H1 (cell line): ENCODE results near the gene NRXN2. TPM values are rescaled to one million over a fixed set of nuclear protein-coding genes. Genes with fewer than 3 reads are reported as not detected.

Source experiments
- CTCF ChIA-PET: fragments of 300-600 bp; sonication (Branson Sonifier 250); formaldehyde crosslinking; loops from one replicate; lab custom pipeline; 2021; ENCODE audit not compliant: partially characterized antibody; lab: Charles Lee
- POLR2A ChIA-PET: fragments of 300-600 bp; sonication (Branson Sonifier 250); formaldehyde crosslinking; loops from one replicate; lab custom pipeline; 2021; ENCODE audit warnings: inconsistent platforms; ENCODE audit not compliant: partially characterized antibody; lab: Charles Lee
- DNase-seq, 2 experiments: peaks; one replicate each; pipeline versions ENCODE4 v3.0.0 to v3.0.0-alpha.2; 2010 to 2022; ENCODE audit warnings: low spot score in 2 of 2, low read depth in 1 of 2, mixed read lengths in 1 of 2
- FAIRE-seq: peaks from 2 replicates; lab custom pipeline; 2011; peaks lifted over from hg19 to GRCh38; lab: Jason Lieb, UNC
- H2AFZ ChIP-seq: 2 replicates; pipeline ENCODE4 v1.8.1; 2012; ENCODE audit warnings: low read length, inconsistent platforms
- H2AK5ac ChIP-seq: 2 replicates; pipeline ENCODE4 v1.6.1; 2013; ENCODE audit warnings: low read depth, low read length
- H2BK120ac ChIP-seq: replicated peaks from 2 replicates; pipeline ENCODE3; 2013; ENCODE audit warnings: low read depth, low read length, inconsistent platforms
- H2BK12ac ChIP-seq: 2 replicates; pipeline ENCODE4 v1.6.1; 2013; ENCODE audit warnings: low read depth, low read length
- H2BK15ac ChIP-seq: 2 replicates; pipeline ENCODE4 v1.6.1; 2013; ENCODE audit warnings: low read length
- H2BK20ac ChIP-seq: 2 replicates; pipeline ENCODE4 v1.6.1; 2013; ENCODE audit warnings: low read length
- H2BK5ac ChIP-seq: 2 replicates; pipeline ENCODE4 v1.6.1; 2013; ENCODE audit warnings: low read depth, low read length
- H3K14ac ChIP-seq: 2 replicates; pipeline ENCODE4 v1.6.1; 2013; ENCODE audit warnings: inconsistent platforms; ENCODE audit not compliant: insufficient read length
- H3K18ac ChIP-seq: 2 replicates; pipeline ENCODE4 v1.6.1; 2013; ENCODE audit warnings: low read length; ENCODE audit errors: extremely low read depth
- H3K23ac ChIP-seq: 2 replicates; pipeline ENCODE4 v1.6.1; 2013; ENCODE audit warnings: inconsistent platforms; ENCODE audit not compliant: insufficient read length
- H3K23me2 ChIP-seq: 2 replicates; pipeline ENCODE4 v1.6.1; 2013; ENCODE audit warnings: low read depth, low read length
- H3K27ac ChIP-seq: 2 replicates; pipeline ENCODE4 v1.6.1; 2011; ENCODE audit warnings: low read depth, low read length, inconsistent platforms
- H3K27me3 ChIP-seq, 4 experiments: replicated peaks in 1 of 4; 1 replicate in 1 of 4; 2 replicates in 3 of 4; pipeline versions ENCODE4 v1.6.1 to v1.8.1; 2011 to 2013; ENCODE audit warnings: low read length in 3 of 4, mild to moderate bottlenecking in 3 of 4, inconsistent platforms in 2 of 4, mixed read lengths in 2 of 4, moderate library complexity in 1 of 4; ENCODE audit not compliant: control insufficient read depth in 3 of 4, insufficient read depth in 3 of 4; ENCODE audit errors: extremely low read depth in 1 of 4
- H3K36me3 ChIP-seq, 4 experiments: 2 replicates each; pipeline versions ENCODE4 v1.6.1 to v1.8.1; 2011 to 2013; ENCODE audit warnings: mild to moderate bottlenecking in 4 of 4, low read length in 3 of 4, moderate library complexity in 2 of 4, control low read depth in 1 of 4, inconsistent platforms in 1 of 4; ENCODE audit not compliant: insufficient read depth in 4 of 4, control insufficient read depth in 2 of 4
- H3K4ac ChIP-seq: replicated peaks from 2 replicates; pipeline ENCODE3; 2013; ENCODE audit warnings: low read length, low read depth, mixed read lengths, inconsistent platforms; ENCODE audit not compliant: insufficient read length
- H3K4me1 ChIP-seq, 4 experiments: replicated peaks in 1 of 4; 1 replicate in 1 of 4; 2 replicates in 3 of 4; pipeline versions ENCODE4 v1.6.1 to v1.8.1; 2011 to 2013; ENCODE audit warnings: low read length in 3 of 4, inconsistent platforms in 2 of 4, mixed read lengths in 1 of 4; ENCODE audit not compliant: insufficient read depth in 4 of 4, control insufficient read depth in 3 of 4
- H3K4me2 ChIP-seq, 2 experiments: 2 replicates each; pipeline versions ENCODE4 v1.6.1 to v1.8.1; 2011 to 2013; ENCODE audit warnings: low read depth in 2 of 2, low read length in 2 of 2, control low read depth in 1 of 2, inconsistent platforms in 1 of 2, mild to moderate bottlenecking in 1 of 2; ENCODE audit not compliant: insufficient read depth in 1 of 2
- H3K4me3 ChIP-seq, 4 experiments: fragments of 200-600, 300-600 bp in 1 of 4; sonication (generic), shearing (Covaris generic), sonication (Bioruptor Twin) in 1 of 4; 2 replicates each; pipeline versions ENCODE4 v1.5.1 to v1.8.1; 2011 to 2016; ENCODE audit warnings: low read length in 4 of 4, low read depth in 3 of 4, control low read depth in 2 of 4, inconsistent platforms in 2 of 4, mild to moderate bottlenecking in 2 of 4, mixed read lengths in 1 of 4, moderate library complexity in 1 of 4; ENCODE audit not compliant: insufficient read depth in 2 of 4; ENCODE audit errors: extremely low read depth in 1 of 4
- H3K56ac ChIP-seq: replicated peaks from 2 replicates; pipeline ENCODE3; 2013; ENCODE audit warnings: low read depth, mild to moderate bottlenecking, mixed read lengths, low read length, inconsistent platforms; ENCODE audit not compliant: insufficient read length
- H3K79me1 ChIP-seq: 2 replicates; pipeline ENCODE4 v1.6.1; 2013; ENCODE audit warnings: low read depth, low read length, control low read depth
- H3K79me2 ChIP-seq, 2 experiments: 2 replicates each; pipeline versions ENCODE4 v1.6.1 to v1.8.1; 2012 to 2013; ENCODE audit warnings: low read length in 2 of 2, mild to moderate bottlenecking in 2 of 2, inconsistent platforms in 1 of 2; ENCODE audit not compliant: insufficient read depth in 2 of 2, control insufficient read depth in 1 of 2
- H3K9ac ChIP-seq, 4 experiments: replicated peaks in 1 of 4; 1 replicate in 1 of 4; 2 replicates in 3 of 4; pipeline versions ENCODE4 v1.6.1 to v1.8.1; 2011 to 2013; ENCODE audit warnings: low read depth in 3 of 4, low read length in 3 of 4, control low read depth in 2 of 4, mild to moderate bottlenecking in 2 of 4, moderate library complexity in 2 of 4, inconsistent platforms in 1 of 4; ENCODE audit errors: extremely low read depth in 1 of 4
- H3K9me3 ChIP-seq, 2 experiments: 2 replicates each; pipeline versions ENCODE4 v1.6.1 to v1.8.1; 2012 to 2013; ENCODE audit warnings: mild to moderate bottlenecking in 2 of 2, moderate library complexity in 2 of 2, control low read depth in 1 of 2, inconsistent platforms in 1 of 2, low read depth in 1 of 2, low read length in 1 of 2, mixed read lengths in 1 of 2; ENCODE audit not compliant: insufficient read depth in 2 of 2
- H4K20me1 ChIP-seq, 2 experiments: replicated peaks in 1 of 2; 2 replicates each; pipeline versions ENCODE3 to v1.8.1; 2011 to 2013; ENCODE audit warnings: inconsistent platforms in 2 of 2, low read length in 2 of 2, mild to moderate bottlenecking in 1 of 2; ENCODE audit not compliant: insufficient read depth in 2 of 2, control insufficient read depth in 1 of 2
- H4K5ac ChIP-seq: 2 replicates; pipeline ENCODE4 v1.6.1; 2013; ENCODE audit warnings: low read length, low read depth, mixed read lengths, inconsistent platforms; ENCODE audit not compliant: insufficient read length
- H4K8ac ChIP-seq: 2 replicates; pipeline ENCODE4 v1.8.0; 2013; ENCODE audit warnings: mild to moderate bottlenecking, moderate library complexity, low read length, inconsistent platforms; ENCODE audit not compliant: insufficient read depth; ENCODE audit errors: extremely low read depth
- H4K91ac ChIP-seq: replicated peaks from 2 replicates; pipeline ENCODE3; 2013; ENCODE audit warnings: low read length, mixed read lengths, inconsistent platforms; ENCODE audit not compliant: insufficient read length
- ATF2 ChIP-seq: IDR thresholded peaks from 2 replicates; pipeline ENCODE4 v1.6.1; 2012; ENCODE audit warnings: low read length, inconsistent platforms
- BRCA1 ChIP-seq: IDR thresholded peaks from 2 replicates; pipeline ENCODE4 v1.6.1; 2012; ENCODE audit warnings: low read depth, low read length, improper control_type of control experiment
- CBX8 ChIP-seq: fragments of 300-800, 300-1000 bp; sonication (generic); IDR thresholded peaks from 2 replicates; pipeline ENCODE4 v1.7.1; 2016; ENCODE audit warnings: low read depth, low read length, borderline replicate concordance
- CREB1 ChIP-seq: IDR thresholded peaks from 2 replicates; pipeline ENCODE4 v1.6.1; 2012; ENCODE audit warnings: inconsistent platforms
- CTBP2 ChIP-seq: IDR thresholded peaks from 2 replicates; pipeline ENCODE4 v1.7.0; 2011; ENCODE audit warnings: borderline replicate concordance, mild to moderate bottlenecking, moderate library complexity, mixed read lengths, low read length; ENCODE audit not compliant: insufficient read depth, insufficient read length
- EP300 ChIP-seq, 2 experiments: IDR thresholded peaks; 1 replicate in 1 of 2; 2 replicates in 1 of 2; pipeline ENCODE4 v1.6.1; 2011 to 2012; ENCODE audit warnings: low read depth in 2 of 2, low read length in 2 of 2, mild to moderate bottlenecking in 2 of 2, borderline replicate concordance in 1 of 2, inconsistent platforms in 1 of 2, moderate library complexity in 1 of 2
- FOSL1 ChIP-seq: IDR thresholded peaks from 2 replicates; pipeline ENCODE4 v1.6.1; 2011; ENCODE audit warnings: mild to moderate bottlenecking, low read depth, low read length, moderate library complexity; ENCODE audit not compliant: insufficient read depth
- JUN ChIP-seq: IDR thresholded peaks from 2 replicates; pipeline ENCODE4 v1.6.1; 2011; ENCODE audit warnings: low read depth, mild to moderate bottlenecking, improper control_type of control experiment, low read length
- RAD21 ChIP-seq, 2 experiments: IDR thresholded peaks in 1 of 2; conservative IDR thresholded peaks in 1 of 2; 2 replicates each; pipeline ENCODE4 v1.6.1; 2011; ENCODE audit warnings: low read depth in 2 of 2, low read length in 2 of 2, improper control_type of control experiment in 1 of 2, inconsistent platforms in 1 of 2, mild to moderate bottlenecking in 1 of 2, moderate library complexity in 1 of 2
- TEAD4 ChIP-seq: IDR thresholded peaks from 2 replicates; pipeline ENCODE4 v1.6.1; 2012; ENCODE audit warnings: low read depth, low read length, inconsistent platforms, mixed read lengths
- WGBS, 2 experiments: shearing (Covaris generic) in 1 of 2; methylation state at CpG; one replicate each; pipeline versions ENCODE4 v1.1.6 to v1.1.7; 2013 to 2015; ENCODE audit warnings: low lambda C conversion rate in 2 of 2, mixed read lengths in 2 of 2, inconsistent platforms in 1 of 2, low coverage in 1 of 2, missing lambda C conversion rate in 1 of 2; ENCODE audit not compliant: insufficient replicate concordance in 2 of 2, insufficient coverage in 1 of 2, insufficient read length in 1 of 2; ENCODE audit errors: extremely low coverage in 1 of 2, missing lambda C conversion rate in 1 of 2; 5-methylcytosine and 5-hydroxymethylcytosine counted together
- polyA plus RNA-seq, 7 experiments: library from polyadenylated mRNA; depleted of rRNA in 3 of 7; stranded (reverse) in 5 of 7; unstranded in 2 of 7; fragments of >200 nt in 5 of 7; fragments of 200-250 nt in 2 of 7; gene quantifications; 1 replicate in 5 of 7; 2 replicates in 1 of 7; 4 replicates in 1 of 7; pipeline versions ENCODE4 v1.2.1 to v1.2.3, GENCODE V29; 2011 to 2013; ENCODE audit warnings: missing spikeins in 2 of 7, mixed read lengths in 2 of 7
- total RNA-seq: library from RNA; stranded (reverse); fragmentation: NEBNext Ultra II Directional; extraction: Animal tissue kit (Norgen Biotek cat#: 25700); gene quantifications from 2 replicates; pipeline ENCODE4 v1.2.1, GENCODE V29; 2021
- TF ChIP-seq, protein P1 (sequence below): IDR thresholded peaks from 2 replicates; pipeline ENCODE4 v1.6.1; 2012; ENCODE audit warnings: inconsistent platforms

The NRXN2 gene
- total and polyA plus RNA-seq, 2 of the 8 experiments (the other 6 are each of a cell fraction or from before 2014, with no cell fraction given), result 1.3 to 11.5 TPM

DNA sequence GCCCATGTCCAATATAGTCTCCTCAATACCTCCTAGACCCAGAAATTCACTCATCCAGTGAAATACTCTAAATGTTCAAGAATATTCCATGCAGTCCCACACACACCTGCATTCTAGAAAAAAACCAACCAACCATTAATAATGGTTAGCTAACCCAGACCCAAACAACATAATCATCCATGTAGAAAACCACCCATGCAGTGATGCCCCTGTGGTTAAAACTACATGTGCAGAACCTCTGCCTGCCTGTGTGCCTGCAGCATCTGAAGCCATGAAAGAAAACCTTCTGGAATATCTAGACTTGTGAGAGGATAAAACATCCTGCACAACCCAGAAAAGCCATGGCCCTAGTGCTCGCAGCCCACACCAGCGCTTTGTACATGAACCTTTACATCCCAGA is 84.2 kb downstream of the NRXN2 start:
- no peak overlapping the region for H3K56ac ChIP-seq
- no peak overlapping the region for H2AFZ ChIP-seq
- peaks cover under 1 to 21% (median 14%) of the 10 kb centered on the region in 4 experiments for H3K4me1 ChIP-seq
- 93% methylated on average over 2 of the region's 2 CpGs; no CpG with 5 or more reads in 1 of the 2 experiments for WGBS, 2 experiments
- H3K23ac ChIP-seq, result no peak overlapping the region
- no peak overlapping the region for H2BK120ac ChIP-seq
- H3K14ac ChIP-seq, result no peak overlapping the region
- no peak overlapping the region for H4K5ac ChIP-seq
- peaks cover 0 to 6% (median 0%) of the 10 kb centered on the region in 4 experiments; a peak in 1 of 8 replicates for H3K36me3 ChIP-seq
- peak overlapping the region in 1 of 2 experiments; percentile 99; a peak in 1 of 4 replicates for H3K4me2 ChIP-seq
- no peak overlapping the region for H2BK15ac ChIP-seq
- H2BK12ac ChIP-seq, result peak overlapping the region; percentile 50; the same call in 1 of the 2 replicates
- H3K27ac ChIP-seq, result no peak overlapping the region
- H4K8ac ChIP-seq, result no peak overlapping the region
- H3K23me2 ChIP-seq, result peaks cover 18% of the 10 kb centered on the region
- H3K79me2 ChIP-seq, result no peaks in the 10 kb centered on the region
- no peak for FAIRE-seq
- CTCF ChIA-PET, result interaction anchor here (0.5 to 3.1 kb wide), 8 partner anchors 8 to 283 kb away, joined by 3 to 43 read pairs (median 4); no protein-coding TSS in a partner anchor
- no peak overlapping the region for H3K18ac ChIP-seq
- no peaks in the 10 kb centered on the region for H3K79me1 ChIP-seq
- peaks cover 2 to 12% of the 10 kb centered on the region in 2 experiments for H4K20me1 ChIP-seq
- H4K91ac ChIP-seq, result no peak overlapping the region
- H3K9me3 ChIP-seq, result no peaks in the 10 kb centered on the region; a peak in 1 of 4 replicates
- H2BK20ac ChIP-seq, result no peak overlapping the region
- H3K27me3 ChIP-seq, result peaks cover 42 to 65% (median 54%) of the 10 kb centered on the region in 4 experiments
- no peak overlapping the region for H3K9ac ChIP-seq
- DNase-seq, result no peak
- no peak overlapping the region for H2AK5ac ChIP-seq
- H3K4me3 ChIP-seq, result no peak overlapping the region
- no peak overlapping the region for H3K4ac ChIP-seq
- H2BK5ac ChIP-seq, result no peak overlapping the region
- POLR2A ChIA-PET, result interaction anchor here (1.3 kb wide), 1 partner anchor 10 kb away, joined by 5 read pairs; no protein-coding TSS in a partner anchor
- TF ChIP-seq FOSL1 (no peak), BRCA1 (no peak), TEAD4 (no peak), ATF2 (no peak), JUN (no peak), CREB1 (no peak), RAD21 (IDR thresholded peaks at IDR 0.05 in 1 of 2, conservative IDR thresholded peaks at IDR 0.05 in 1 of 2; ENCODE audit: low read depth in 2 of 2, low read length in 2 of 2) (no peak), EP300 (IDR thresholded peaks at IDR 0.05; ENCODE audit: borderline replicate concordance in 1 of 2, low read depth in 2 of 2, low read length in 2 of 2) (no peak), CTBP2 (no peak), CBX8 (no peak)
- TF ChIP-seq, protein P1, sequence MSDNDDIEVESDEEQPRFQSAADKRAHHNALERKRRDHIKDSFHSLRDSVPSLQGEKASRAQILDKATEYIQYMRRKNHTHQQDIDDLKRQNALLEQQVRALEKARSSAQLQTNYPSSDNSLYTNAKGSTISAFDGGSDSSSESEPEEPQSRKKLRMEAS, result no peak
